HG03442 (cell line): ENCODE results near the gene MAPK12.
A peak's percentile ranks its signal among the peaks of the same experiment; 100 is the strongest.
"Not testable (repeated sequence)": the region's sequence is repeated elsewhere in the genome, so short reads cannot be mapped to it uniquely, and the experiment has no call there.

Experiments used
- ATAC-seq: cut with Tn5 transposase; IDR thresholded peaks from one replicate; pipeline ENCODE4 v1.9.1; 2021; ENCODE audit warnings: mild to moderate bottlenecking, moderate library complexity; ENCODE audit not compliant: unreplicated experiment

Gene MAPK12

GRCh38 chr22:50282361-50283155, 21.1 kb upstream of the MAPK12 start:
- ATAC-seq: no peak

- ATAC-seq: no peak
Measured at GRCh38 chr22:50281957-50282356, 20.5 kb upstream of the MAPK12 start.

GRCh38 chr22:50281384-50281760, 19.9 kb upstream of the MAPK12 start:
- ATAC-seq: no peak

GRCh38 chr22:50280708-50281383, 19.4 kb upstream of the MAPK12 start:
- ATAC-seq: no peak

- no peak for ATAC-seq
Measured at GRCh38 chr22:50280022-50280707, 18.7 kb upstream of the MAPK12 start.

GRCh38 chr22:50278956-50279619, 17.6 kb upstream of the MAPK12 start:
- ATAC-seq: no peak

GRCh38 chr22:50278461-50278860, 17.0 kb upstream of the MAPK12 start:
- no peak for ATAC-seq

GRCh38 chr22:50277761-50278160, 16.3 kb upstream of the MAPK12 start:
- ATAC-seq: no peak

GRCh38 chr22:50276143-50276542, 14.7 kb upstream of the MAPK12 start:
- ATAC-seq: peak; percentile 60

GRCh38 chr22:50275181-50276055, 13.9 kb upstream of the MAPK12 start:
- no peak for ATAC-seq

GRCh38 chr22:50274771-50275170, 13.3 kb upstream of the MAPK12 start:
- no peak for ATAC-seq

GRCh38 chr22:50274311-50274710, 12.8 kb upstream of the MAPK12 start:
- no peak for ATAC-seq

GRCh38 chr22:50273781-50274180, 12.3 kb upstream of the MAPK12 start:
- not testable (repeated sequence) for ATAC-seq

- ATAC-seq: not testable (repeated sequence)
Measured at GRCh38 chr22:50273352-50273751, 11.9 kb upstream of the MAPK12 start.

- ATAC-seq: no peak
Measured at GRCh38 chr22:50272044-50272802, 10.7 kb upstream of the MAPK12 start.

GRCh38 chr22:50271519-50271970, 10.1 kb upstream of the MAPK12 start:
- ATAC-seq: no peak

GRCh38 chr22:50270666-50271394, 9.3 kb upstream of the MAPK12 start:
- ATAC-seq: no peak

- ATAC-seq: no peak
Measured at GRCh38 chr22:50269970-50270665, 8.6 kb upstream of the MAPK12 start, which contains the start of gene MAPK11. MAPK11 (minus strand) TSS chr22:50270380; CDS start chr22:50270292, 88 bp downstream.
